PFSK-1 (cell line): ENCODE results near the gene PDZD2.

Source experiments
- FOXP2 ChIP-seq: optimal IDR thresholded peaks from 2 replicates; pipeline ENCODE3; 2011; ENCODE audit warnings: borderline replicate concordance, control low read depth, inconsistent platforms; ENCODE audit not compliant: insufficient read depth; ENCODE audit errors: extremely low read length, extremely low read depth
- POLR2AphosphoS5 ChIP-seq: IDR thresholded peaks from 2 replicates; pipeline ENCODE4 v1.6.1; 2012; ENCODE audit warnings: low read depth, mild to moderate bottlenecking, control low read depth, low read length, moderate library complexity
- REST ChIP-seq, 2 experiments: IDR thresholded peaks; 2 replicates each; pipeline versions ENCODE4 v1.6.1 to v1.8.0; 2011 to 2012; ENCODE audit warnings: low read depth in 2 of 2, low read length in 2 of 2, control low read depth in 1 of 2, inconsistent platforms in 1 of 2, mild to moderate bottlenecking in 1 of 2, moderate library complexity in 1 of 2; ENCODE audit not compliant: insufficient read depth in 1 of 2
- SIN3A ChIP-seq: IDR thresholded peaks from 2 replicates; pipeline ENCODE4 v1.6.1; 2012; ENCODE audit warnings: mild to moderate bottlenecking, low read length, moderate library complexity, borderline replicate concordance; ENCODE audit not compliant: insufficient read depth
- TAF1 ChIP-seq: IDR thresholded peaks from 2 replicates; pipeline ENCODE4 v1.6.1; 2012; ENCODE audit warnings: low read length, control low read depth, borderline replicate concordance; ENCODE audit not compliant: insufficient read depth

GRCh38 chr5:31941151-31941755 lies 302.3 kb downstream of the PDZD2 start:
- no peak for TF ChIP-seq POLR2AphosphoS5
- TF ChIP-seq SIN3A, result no peak
- no peak for TF ChIP-seq REST (IDR thresholded peaks at IDR 0.05; ENCODE audit: insufficient read depth in 1 of 2, low read depth in 2 of 2, low read length in 2 of 2)
- no peak for TF ChIP-seq TAF1
- no peak for TF ChIP-seq FOXP2
